Common myeloid progenitor, CD34-positive (primary cell): ENCODE data around the gene DMRT3.

Source experiments
- CTCF ChIA-PET: fragments of 350-600 bp; sonication (Branson Sonifier 250); formaldehyde crosslinking; loops from one replicate; lab custom pipeline; 2021; ENCODE audit warnings: antibody characterized with exemption; lab: Charles Lee
- POLR2A ChIA-PET: fragments of 350-600 bp; sonication (Branson Sonifier 250); formaldehyde crosslinking; loops from one replicate; lab custom pipeline; 2021; ENCODE audit warnings: antibody characterized with exemption; lab: Charles Lee
- DNase-seq, 3 donors: peaks; one replicate each; pipeline versions ENCODE4 v3.0.0 to v3.0.0-alpha.2; 2013
- H3K27ac ChIP-seq, 2 experiments: 1 replicate in 1 of 2; 2 replicates in 1 of 2; pipeline ENCODE4 v1.7.0; 2013; ENCODE audit warnings: inconsistent platforms in 2 of 2, low read length in 2 of 2, mild to moderate bottlenecking in 2 of 2, low read depth in 1 of 2, moderate library complexity in 1 of 2; ENCODE audit not compliant: severe bottlenecking in 2 of 2, insufficient read depth in 1 of 2, poor library complexity in 1 of 2
- H3K27me3 ChIP-seq, 5 experiments: replicated peaks in 2 of 5; 1 replicate in 3 of 5; 2 replicates in 2 of 5; pipeline versions ENCODE4 v1.6.1 to v1.7.0; 2013; ENCODE audit warnings: low read length in 4 of 5, mild to moderate bottlenecking in 2 of 5, moderate library complexity in 2 of 5, inconsistent platforms in 1 of 5; ENCODE audit not compliant: insufficient read depth in 5 of 5, control insufficient read depth in 4 of 5
- H3K36me3 ChIP-seq, 4 experiments: 1 replicate in 2 of 4; 2 replicates in 2 of 4; pipeline versions ENCODE4 v1.6.1 to v1.7.0; 2013; ENCODE audit warnings: low read length in 3 of 4, control low read depth in 1 of 4, mild to moderate bottlenecking in 1 of 4; ENCODE audit not compliant: control insufficient read depth in 4 of 4, insufficient read depth in 4 of 4
- H3K4me1 ChIP-seq, 4 experiments: 1 replicate in 3 of 4; 2 replicates in 1 of 4; pipeline versions ENCODE4 v1.6.1 to v1.7.1; 2013; ENCODE audit warnings: low read length in 3 of 4, mild to moderate bottlenecking in 3 of 4, control low read depth in 1 of 4, inconsistent platforms in 1 of 4, moderate library complexity in 1 of 4; ENCODE audit not compliant: control insufficient read depth in 4 of 4, insufficient read depth in 4 of 4; ENCODE audit errors: control extremely low read depth in 1 of 4
- H3K4me3 ChIP-seq, 7 experiments: 1 replicate in 4 of 7; 2 replicates in 3 of 7; pipeline versions ENCODE4 v1.5.1 to v1.7.0; 2013; ENCODE audit warnings: mild to moderate bottlenecking in 7 of 7, low read length in 6 of 7, moderate library complexity in 6 of 7, inconsistent platforms in 2 of 7, low read depth in 2 of 7, control low read depth in 1 of 7; ENCODE audit not compliant: insufficient read depth in 4 of 7, control insufficient read depth in 1 of 7; ENCODE audit errors: extremely low read depth in 1 of 7
- H3K9me3 ChIP-seq, 5 experiments: 1 replicate in 4 of 5; 2 replicates in 1 of 5; pipeline versions ENCODE4 v1.6.1 to v1.7.1; 2013; ENCODE audit warnings: low read length in 4 of 5, mild to moderate bottlenecking in 2 of 5, inconsistent platforms in 1 of 5, low read depth in 1 of 5, moderate library complexity in 1 of 5; ENCODE audit not compliant: control insufficient read depth in 4 of 5, insufficient read depth in 2 of 5; ENCODE audit errors: control extremely low read depth in 1 of 5
- WGBS: methylation state at CpG from one replicate; pipeline ENCODE4 v1.1.5; 2013; ENCODE audit not compliant: insufficient coverage; 5-methylcytosine and 5-hydroxymethylcytosine counted together

DMRT3 gene

DNA sequence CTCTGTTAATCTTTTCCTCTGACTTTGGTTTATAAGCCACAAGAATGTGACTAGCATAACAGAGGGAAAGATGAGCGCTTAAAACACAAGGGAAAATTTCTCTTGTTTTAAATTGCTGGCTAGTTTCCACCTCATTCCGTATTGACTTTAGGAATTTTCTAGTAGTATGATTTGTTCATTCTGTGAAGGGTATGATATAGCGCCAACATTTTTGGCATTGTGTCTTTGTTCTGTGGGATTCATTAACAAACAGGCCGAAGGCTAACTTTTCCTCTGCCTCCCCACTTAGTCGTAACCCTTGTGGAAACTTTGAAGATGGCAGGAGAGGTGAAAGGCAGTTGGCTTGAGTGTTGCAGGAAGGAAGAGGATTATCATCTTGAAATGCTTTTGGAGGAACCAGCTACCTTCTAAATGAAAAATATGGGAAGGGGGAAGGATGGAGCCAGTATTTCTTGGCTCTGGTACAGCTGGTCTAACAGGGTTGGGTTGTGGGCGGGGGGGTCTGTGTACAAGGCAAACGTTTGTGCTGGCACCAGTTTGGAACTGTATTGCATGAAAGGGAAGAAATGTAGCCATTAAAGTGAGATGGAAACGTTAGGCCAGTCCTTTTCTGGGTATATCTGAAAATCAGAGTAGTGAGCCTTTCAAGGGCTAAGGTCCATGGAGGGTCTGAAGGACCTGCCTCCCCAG lies 52.2 kb downstream of the DMRT3 start:
- Histone ChIP-seq H3K4me3 (no peak overlapping the region), H3K36me3 (no peaks in the 10 kb centered on the region), H3K4me1 (no peaks in the 10 kb centered on the region), H3K27ac (no peak overlapping the region), H3K9me3 (peaks cover 0 to 4% (median 0%) of the 10 kb centered on the region in 5 experiments), H3K27me3 (peaks cover 4 to 78% (median 17%) of the 10 kb centered on the region in 5 experiments)
- DNase-seq = no peak
- WGBS = 83% methylated on average over 8 of the region's 8 CpGs
- POLR2A ChIA-PET = no interaction called here
- CTCF ChIA-PET = interaction anchor here (1.2 to 1.7 kb wide), 2 partner anchors 16 to 47 kb away, joined by 3 read pairs; no protein-coding TSS in a partner anchor

DNA sequence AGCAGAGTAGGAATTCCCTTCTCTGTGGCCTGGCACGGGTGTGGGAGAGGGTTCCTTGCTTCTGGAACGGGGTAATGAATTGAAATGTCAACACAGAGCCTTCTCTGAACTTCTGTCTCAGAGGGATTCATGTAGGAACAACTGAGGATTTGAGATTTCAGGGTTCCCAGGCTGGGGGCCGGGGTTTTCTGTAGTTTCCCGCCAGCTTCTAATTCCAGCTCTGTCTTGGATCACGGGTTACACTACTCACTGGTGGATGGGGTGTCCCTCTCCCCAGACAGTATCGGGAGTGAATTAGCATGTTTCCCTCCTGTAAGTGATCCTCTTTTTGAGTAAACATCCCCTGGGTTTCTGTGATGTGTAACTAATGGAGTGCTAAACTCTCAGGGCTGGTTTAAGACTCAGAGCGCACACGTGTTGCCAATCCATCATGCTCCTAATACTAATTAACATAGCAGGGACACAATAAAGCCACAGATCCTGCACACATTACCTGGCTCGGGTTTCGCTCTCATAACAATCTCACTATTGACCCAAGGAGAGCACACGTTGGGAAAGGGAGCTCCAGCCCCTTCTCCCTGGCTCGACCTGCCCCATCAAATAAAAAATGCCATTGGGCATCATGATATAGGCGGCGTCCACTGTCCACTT lies 55.6 kb downstream of the DMRT3 start:
- Histone ChIP-seq H3K36me3 (no peaks in the 10 kb centered on the region), H3K4me3 (no peak overlapping the region), H3K27ac (no peak overlapping the region), H3K4me1 (no peaks in the 10 kb centered on the region), H3K9me3 (no peaks in the 10 kb centered on the region), H3K27me3 (peaks cover 6 to 75% (median 14%) of the 10 kb centered on the region in 5 experiments)
- no peak for DNase-seq
- ChIA-PET CTCF (no interaction called here), POLR2A (no interaction called here)
- 82% methylated on average over 13 of the region's 14 CpGs for WGBS

DNA sequence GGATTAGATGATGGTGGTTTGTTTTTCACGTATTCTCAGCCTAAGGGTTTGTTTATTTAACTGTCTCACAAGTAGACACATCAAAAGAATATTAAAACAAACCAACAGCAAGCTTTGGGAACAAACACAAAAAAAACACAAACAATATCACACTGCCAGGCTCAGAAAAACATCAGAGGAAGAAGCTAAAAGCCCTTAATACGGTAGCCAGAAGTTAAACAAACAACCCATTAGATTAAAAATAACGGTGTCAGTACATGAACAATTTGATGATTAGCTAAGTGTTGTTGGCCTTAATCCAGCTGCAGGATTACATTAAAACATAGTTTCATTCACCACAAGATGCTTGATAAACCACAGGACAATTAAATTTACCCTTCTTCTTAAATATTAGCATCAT lies 57.8 kb downstream of the DMRT3 start:
- H3K4me1 ChIP-seq = no peaks in the 10 kb centered on the region
- no peak overlapping the region for H3K27ac ChIP-seq
- WGBS = no CpG with 5 or more reads among the region's 3 CpGs
- ChIA-PET POLR2A (no interaction called here), CTCF (interaction anchor here (0.9 to 1.7 kb wide), 3 partner anchors 22 to 141 kb away, joined by 3 to 5 read pairs (median 3); no protein-coding TSS in a partner anchor)
- peaks cover 12 to 78% (median 13%) of the 10 kb centered on the region in 5 experiments for H3K27me3 ChIP-seq
- H3K36me3 ChIP-seq = no peaks in the 10 kb centered on the region
- DNase-seq = no peak
- no peak overlapping the region for H3K4me3 ChIP-seq
- no peaks in the 10 kb centered on the region for H3K9me3 ChIP-seq

- H3K27me3 ChIP-seq = peaks cover 30 to 92% (median 33%) of the 10 kb centered on the region in 5 experiments
- no peak for DNase-seq
- 74% methylated on average over 3 of the region's 4 CpGs for WGBS
Observed at GRCh38 chr9:1039589-1039988, 63.1 kb downstream of the DMRT3 start.

More at GRCh38 chr9:1039589-1039988, 63.1 kb downstream of the DMRT3 start:
- ChIA-PET CTCF (interaction anchor here (1.1 to 2.9 kb wide), 3 partner anchors 9 to 30 kb away, joined by 3 to 10 read pairs (median 5); no protein-coding TSS in a partner anchor), POLR2A (no interaction called here)
- Histone ChIP-seq H3K36me3 (no peaks in the 10 kb centered on the region), H3K4me1 (peaks cover 0 to 9% (median 4%) of the 10 kb centered on the region in 4 experiments), H3K4me3 (no peak overlapping the region), H3K27ac (no peak overlapping the region), H3K9me3 (peaks cover 0 to 3% (median 0%) of the 10 kb centered on the region in 5 experiments)
